Activated CD4-positive, alpha-beta T cell treated with anti-CD3 and anti-CD28 coated beads, Interleukin-2, Interleukin-4, amounts not matched to agents 100 ng/mL and 50 ng/mL, durations not matched to agents 16 hours and 8 hours (primary cell): ENCODE measurements around the gene EPHA10.
A peak's percentile ranks its signal among the peaks of the same experiment; 100 is the strongest.

ENCODE experiments used
- DNase-seq: peaks from one replicate; pipeline ENCODE4 v3.0.0-alpha.2; 2020; ENCODE audit warnings: low spot score

The EPHA10 gene

DNA sequence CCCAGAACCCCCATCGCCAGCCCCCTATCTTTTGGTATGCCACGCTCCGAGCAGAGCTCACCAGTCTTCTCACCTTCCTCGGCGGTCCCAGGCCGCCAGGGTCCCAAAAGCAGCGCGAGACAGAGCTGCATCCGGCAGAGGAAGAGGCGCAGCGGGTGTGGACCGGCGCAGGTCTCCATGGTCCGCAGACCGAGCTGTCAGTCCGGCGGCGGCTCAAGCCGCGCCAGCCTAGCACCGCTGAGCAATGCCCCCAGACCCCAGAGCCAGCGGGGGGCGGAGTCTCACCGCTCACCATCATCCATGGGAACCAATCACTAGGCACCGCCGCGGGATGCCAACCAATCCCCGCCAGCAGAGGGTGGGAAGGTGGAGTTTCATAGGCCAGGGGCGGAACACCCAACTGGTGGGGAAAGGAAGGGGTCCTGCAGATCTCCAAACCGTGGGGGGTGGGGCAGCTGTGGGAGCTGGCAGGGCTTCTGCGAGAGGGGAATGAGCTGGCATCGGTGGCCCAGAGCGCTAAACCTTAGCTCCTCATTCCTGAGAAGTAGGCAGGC is at the start of gene EPHA10:
TSS of gene EPHA10 (minus strand) at position 233 of the 554 bp plus-strand sequence. CDS start at position 179, 54 bp downstream.
- no peak for DNase-seq

DNA sequence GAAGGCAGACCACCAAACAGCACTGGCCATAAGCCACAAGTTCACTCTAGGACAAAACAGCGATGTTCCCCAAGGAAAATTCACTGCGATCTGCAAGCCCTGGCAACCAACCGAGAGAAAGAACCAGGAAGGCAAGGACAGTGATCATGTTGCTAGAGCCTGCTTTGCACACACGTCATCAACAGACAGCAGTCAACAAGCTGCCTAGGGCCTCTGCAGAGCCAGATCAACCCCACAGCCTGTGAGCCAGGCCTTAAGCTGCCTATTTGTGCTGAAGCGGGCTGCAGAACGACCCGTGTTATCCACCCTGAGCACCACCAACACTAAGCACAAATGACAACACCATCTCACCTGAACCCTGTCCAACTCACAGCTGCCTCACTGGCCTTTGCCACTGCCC is 49.3 kb upstream of the EPHA10 start:
- no peak for DNase-seq

DNA sequence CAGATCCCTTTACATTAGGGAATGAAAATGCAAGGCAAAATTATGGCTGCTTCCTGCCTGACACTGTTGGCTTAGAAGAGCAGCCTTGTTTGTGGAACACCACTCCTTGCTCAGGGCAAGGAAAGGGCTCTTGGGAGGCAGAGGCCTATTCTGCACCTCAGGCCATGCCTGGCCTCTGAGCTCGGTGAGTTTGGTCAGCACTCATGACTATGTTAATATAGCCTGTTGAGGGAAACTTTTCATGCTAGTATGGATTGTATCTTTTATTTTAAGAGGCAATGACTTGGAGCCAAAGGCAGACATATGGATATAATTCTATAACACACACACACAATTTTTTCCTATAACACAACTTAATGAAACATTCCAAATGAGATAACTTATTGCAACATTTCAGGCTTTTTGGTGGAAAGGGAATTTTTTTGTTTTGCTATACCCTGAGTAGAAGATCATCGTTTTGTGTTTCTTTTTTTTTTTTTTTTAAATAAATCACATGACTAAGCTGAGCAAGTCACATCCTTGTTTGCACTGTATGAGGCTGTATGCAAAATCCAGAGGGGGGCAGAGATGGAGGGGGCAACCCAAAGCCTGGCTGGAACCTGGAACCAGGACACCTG is 48.7 kb upstream of the EPHA10 start:
- DNase-seq = no peak

- DNase-seq = peak; percentile 76
Measured at GRCh38 chr1:37811027-37811655, 46.2 kb upstream of the EPHA10 start.

GRCh38 chr1:37809942-37810341 is 45.0 kb upstream of the EPHA10 start:
- DNase-seq = no peak

DNA sequence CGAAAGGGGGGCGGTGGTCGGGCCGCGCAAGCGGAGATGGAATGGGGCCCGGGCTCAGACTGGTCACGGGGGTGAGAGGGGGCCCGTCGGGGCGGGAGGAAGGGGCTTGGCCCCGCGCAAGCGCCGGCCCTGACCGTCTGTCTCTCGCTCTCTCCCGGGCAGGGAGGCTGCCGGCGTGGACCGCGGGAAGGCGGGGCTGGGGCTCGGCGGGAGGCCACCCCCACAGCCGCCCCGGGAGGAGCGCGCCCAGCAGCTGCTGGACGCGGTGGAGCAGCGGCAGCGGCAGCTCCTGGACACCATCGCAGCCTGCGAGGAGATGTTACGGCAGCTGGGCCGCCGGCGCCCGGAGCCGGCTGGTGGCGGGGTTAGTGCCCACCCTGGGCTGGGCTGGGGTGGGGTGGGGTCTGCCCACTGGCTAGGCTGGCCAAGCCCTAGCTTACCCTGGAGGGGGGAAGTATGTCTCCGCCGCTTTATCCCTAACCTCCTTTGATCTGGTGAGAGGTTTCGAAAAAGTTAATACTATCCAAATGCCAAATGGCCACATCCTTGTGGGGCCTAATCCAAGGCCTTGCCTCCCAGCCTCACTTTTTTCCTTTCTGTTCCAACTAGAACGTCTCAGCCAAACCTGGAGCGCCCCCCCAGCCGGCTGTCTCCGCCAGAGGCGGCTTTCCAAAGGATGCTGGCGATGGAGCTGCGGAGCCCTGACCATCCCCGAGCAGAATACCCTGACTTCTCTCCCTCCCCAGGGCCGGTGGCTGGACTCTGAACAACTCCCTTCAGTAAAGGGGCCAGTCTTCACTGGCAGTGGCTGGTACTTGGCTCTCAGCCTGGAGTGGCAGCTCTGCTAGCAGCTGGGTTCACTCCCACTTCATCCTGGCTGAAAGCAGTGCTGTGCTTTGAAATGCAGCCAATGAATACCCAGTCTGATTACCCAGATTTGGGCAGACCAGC is 43.7 kb upstream of the EPHA10 start:
- DNase-seq = peak; percentile 40

DNA sequence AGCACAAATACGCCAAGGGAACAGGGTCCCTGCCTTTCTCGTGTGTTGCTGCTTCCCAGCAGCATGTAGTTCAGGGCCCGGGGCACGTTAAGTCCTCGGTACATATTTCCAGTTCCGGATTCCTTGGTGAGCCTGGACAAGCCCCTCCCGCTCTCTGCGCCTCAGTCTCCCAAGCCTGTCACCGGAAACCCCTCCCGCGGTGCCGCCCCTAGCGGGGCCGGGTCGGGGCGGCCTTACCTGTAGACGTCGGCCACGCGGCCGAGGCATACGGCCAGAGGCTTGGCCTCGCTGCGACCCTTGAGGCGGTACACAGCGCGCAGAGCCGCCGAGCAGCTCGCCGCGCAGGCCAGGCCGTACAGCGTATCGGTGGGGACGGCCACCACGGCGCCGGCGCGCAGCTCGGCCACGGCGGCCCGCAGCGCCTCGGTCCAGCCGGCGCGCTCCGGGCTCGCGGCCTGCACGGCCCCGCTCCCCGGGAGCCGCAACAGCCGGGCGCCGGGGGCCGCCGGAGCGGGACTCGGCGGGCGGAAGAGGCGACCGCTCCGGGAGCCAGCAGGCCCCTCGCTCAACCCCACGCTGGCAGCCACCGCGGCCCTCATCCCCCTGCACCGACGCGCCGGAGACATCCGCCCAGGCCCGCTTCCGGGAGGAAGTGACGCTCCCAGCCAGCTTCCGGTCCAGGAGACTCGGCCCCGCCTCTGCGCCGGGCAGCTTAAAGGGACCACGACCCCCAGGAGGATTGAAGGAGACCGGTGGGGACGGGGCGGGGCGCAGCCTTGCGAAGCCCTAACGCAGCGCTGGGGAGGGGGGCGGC is 42.8 kb upstream of the EPHA10 start, which contains the start of the genes C1orf122 and YRDC:
TSS of gene C1orf122 (plus strand) at position 236 of the 814 bp plus-strand sequence. CDS start 615 bp downstream, outside the sequence.
TSS of gene YRDC (minus strand) at position 654 of the 814 bp plus-strand sequence. CDS start at position 626, 28 bp downstream.
- peak; percentile 95 for DNase-seq

DNA sequence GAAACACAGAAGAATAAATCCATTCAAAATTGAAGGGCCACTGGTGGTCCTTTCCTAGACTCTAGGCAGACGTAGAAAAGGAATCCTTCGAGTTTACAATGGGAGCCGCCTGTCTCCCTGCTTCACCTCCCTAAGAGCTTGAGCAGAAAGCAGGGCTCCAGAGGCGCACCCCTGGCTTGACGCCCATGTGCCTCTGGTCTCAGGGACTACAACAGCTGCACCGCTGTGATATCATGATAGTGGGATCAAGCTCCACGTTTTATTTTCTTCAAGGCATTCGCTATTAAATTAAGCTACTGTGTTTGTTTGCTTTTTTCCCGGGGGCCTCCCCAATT is 42.3 kb upstream of the EPHA10 start:
- no peak for DNase-seq

DNA sequence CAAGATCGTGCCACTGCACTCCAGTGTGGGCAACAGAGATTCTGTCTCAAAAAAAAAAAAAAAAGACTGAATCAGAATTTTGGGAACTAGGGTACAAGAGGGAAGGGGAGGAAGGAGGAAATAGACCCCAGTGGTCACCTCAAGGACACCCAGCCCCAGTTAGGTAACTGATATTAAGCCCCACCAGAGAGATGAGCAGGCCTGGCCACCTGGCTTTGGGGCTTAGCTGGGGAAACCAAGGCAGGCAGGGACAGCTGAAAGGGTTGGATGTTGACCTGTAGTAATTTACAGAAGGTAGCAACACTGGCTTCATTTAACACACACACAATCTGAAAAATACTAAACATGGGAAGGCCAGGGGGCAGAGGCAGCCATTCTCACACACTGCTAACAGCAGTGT is 37.5 kb upstream of the EPHA10 start:
- DNase-seq = no peak

DNA sequence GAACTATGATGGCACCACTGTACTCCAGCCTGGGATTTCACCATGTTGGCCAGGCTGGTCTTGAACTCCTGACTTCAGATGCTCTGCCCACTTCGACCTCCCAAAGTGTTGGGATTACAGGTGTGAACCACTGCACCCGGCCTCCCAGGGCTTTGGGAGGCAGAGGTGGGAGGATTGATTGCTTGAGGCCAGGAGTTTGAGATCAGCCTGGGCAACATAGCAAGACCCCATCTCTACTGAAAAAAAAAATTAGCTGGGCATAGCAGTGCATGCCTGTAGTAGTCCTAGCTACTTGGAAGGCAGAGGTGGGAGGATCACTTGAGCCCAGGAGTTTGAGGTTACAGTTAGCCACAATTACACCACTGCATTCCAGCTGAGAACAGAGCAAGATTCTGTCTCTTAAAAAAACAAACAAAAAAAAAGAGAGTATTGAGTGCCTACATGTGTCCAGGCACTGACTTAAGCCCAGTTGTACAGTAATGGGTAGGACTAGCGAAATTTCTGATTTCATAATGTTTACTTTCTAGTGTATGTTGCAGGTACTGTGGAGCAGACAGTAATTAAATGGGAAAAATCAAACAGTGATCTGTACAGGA is 32.9 kb upstream of the EPHA10 start:
- no peak for DNase-seq

DNA sequence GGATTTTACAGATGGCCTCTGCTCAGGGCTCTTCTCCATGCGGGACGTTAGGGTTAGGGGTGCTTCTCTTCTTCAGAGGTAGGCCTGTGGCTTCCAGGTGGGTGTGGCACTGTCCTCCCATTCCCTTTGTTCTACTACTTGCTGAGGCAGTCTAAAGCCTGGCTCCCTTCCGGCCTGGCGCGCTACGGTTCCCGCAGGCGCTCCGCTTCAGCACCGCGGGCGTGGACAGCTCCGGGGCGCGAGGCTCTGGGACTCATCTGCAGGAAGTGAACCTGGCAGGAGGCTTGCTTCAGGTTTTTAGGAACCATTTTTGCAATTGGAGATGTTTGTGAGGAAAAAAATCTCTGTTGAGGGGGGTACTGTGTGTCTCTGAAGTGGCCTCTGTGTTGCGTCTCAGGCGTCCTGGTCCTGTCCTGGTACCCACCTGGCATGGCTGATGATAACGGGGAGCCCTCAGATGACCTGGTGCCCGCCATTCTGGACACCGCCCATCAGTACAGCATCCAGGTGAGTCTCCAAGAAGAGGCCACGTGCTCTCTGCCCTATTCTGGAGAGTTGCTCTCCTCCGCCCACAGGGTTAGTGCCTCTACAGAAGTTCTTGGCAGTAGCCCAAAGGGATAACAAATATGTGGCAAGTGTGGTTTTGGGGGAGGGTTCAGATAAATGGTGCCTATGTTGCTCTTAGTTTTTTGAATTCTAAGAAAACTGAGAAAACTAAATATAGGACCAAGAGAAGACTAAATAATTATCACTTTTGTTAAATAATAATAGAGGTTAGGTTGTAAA is 30.6 kb upstream of the EPHA10 start:
- peak; percentile 40 for DNase-seq

- no peak for DNase-seq
Measured at GRCh38 chr1:37794372-37795339, 29.7 kb upstream of the EPHA10 start.

DNA sequence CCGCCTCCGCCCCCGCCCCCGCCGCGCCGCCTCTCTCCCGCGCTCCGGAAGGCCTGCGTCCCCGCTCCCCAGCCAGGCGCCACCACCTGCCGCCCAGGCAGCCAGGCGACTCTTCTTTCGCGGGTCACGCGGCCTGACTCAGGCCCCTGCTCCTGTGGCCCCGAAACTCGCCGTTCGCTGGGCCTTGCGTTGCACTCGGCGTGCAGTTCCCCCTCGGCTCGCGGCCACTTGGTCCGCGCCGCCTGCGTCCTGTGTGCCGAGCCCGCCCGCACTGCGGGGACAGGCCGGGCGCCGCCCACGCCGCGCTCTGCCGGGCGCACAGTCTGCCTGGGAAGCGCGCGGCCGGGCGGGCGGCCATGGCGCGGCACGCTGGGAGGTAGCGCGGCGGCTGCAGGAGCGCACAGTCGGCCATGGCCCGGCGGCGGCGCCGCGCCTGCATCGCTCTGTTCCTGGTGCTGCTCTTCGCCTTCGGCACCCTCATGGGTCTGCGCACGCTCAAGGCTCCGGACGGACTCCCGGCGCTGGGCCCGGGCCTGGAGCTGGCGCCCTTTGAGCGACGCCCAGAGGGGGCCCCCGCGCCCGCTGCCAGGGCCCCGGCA is 29.0 kb upstream of the EPHA10 start, which contains the start of gene MANEAL:
TSS of gene MANEAL (plus strand) at position 75 of the 599 bp plus-strand sequence. CDS start at position 411, 336 bp downstream.
- peak; percentile 33 for DNase-seq

GRCh38 chr1:37792943-37793686 is 28.2 kb upstream of the EPHA10 start:
- DNase-seq = no peak

- no peak for DNase-seq
Measured at GRCh38 chr1:37782491-37782890, 17.6 kb upstream of the EPHA10 start.

DNA sequence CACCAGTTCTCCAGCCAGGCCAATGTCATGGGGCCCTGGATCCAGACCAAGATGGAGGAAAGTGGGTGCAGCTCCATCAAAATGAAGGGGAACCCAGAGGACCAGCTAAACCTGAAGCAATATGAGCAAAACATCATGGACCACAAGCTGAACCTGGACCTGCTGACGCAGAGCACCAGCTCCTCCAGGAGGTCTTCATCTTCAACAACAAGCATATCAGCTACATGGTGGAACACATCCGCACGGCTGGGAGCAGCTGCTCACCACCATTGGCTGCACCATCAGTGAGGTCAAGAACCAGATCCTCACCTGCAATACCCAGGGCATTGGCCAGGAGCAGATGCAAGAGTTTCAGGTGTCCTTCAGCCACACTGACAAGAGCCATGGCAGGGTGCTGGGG is 13.7 kb upstream of the EPHA10 start:
- DNase-seq = no peak

GRCh38 chr1:37776946-37777516 is 12.1 kb upstream of the EPHA10 start:
- DNase-seq = no peak
